Measurements from ENCODE around the gene PHACTR1.

DNA sequence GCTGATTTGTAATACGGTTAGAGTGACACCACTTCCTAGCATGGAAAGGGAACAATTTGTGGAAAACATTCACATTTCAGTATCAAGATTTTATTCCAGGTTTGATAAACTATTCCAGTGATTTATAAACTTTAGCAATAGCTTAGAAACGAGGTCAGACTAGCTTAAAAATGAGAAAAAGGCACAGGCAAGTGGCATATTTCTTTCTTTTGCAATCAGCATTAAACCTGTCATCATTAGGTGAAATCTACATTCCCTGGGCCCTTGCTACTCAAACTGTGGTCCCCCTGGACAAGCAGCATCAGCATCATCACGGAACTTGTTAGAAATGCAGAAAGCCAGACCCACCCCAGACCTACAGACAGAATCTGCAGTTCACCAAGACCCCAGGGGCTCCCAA is 581.9 kb downstream of the PHACTR1 start:
- TF ChIP-seq ESRRA (IDR thresholded peaks at IDR 0.05; ENCODE audit: borderline replicate concordance, low read depth): no peak
- no peak for TF ChIP-seq RCOR1 (IDR thresholded peaks at IDR 0.05; ENCODE audit: borderline replicate concordance in 1 of 2, low read depth in 2 of 2, low read length in 2 of 2)
- TF ChIP-seq, protein P1, sequence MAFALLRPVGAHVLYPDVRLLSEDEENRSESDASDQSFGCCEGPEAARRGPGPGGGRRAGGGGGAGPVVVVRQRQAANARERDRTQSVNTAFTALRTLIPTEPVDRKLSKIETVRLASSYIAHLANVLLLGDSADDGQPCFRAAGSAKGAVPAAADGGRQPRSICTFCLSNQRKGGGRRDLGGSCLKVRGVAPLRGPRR (CRISPR knock-in tag; IDR thresholded peaks at IDR 0.05): no peak
- no peak for TF ChIP-seq SMC3 (conservative IDR thresholded peaks at IDR 0.05; ENCODE audit: insufficient read depth, low read depth, low read length)
- TF ChIP-seq MYC (IDR thresholded peaks at IDR 0.05; ENCODE audit: low read depth, low read length): no peak
- TF ChIP-seq MYC (CRISPR knock-in tag; IDR thresholded peaks at IDR 0.05; ENCODE audit: borderline replicate concordance, low read depth): no peak
